GM18519 (cell line): Measurements from ENCODE around the gene ACP6.

ENCODE experiments used
- ATAC-seq: cut with Tn5 transposase; IDR thresholded peaks from one replicate; pipeline ENCODE4 v1.9.1; 2021; ENCODE audit warnings: mild to moderate bottlenecking, moderate library complexity; ENCODE audit not compliant: unreplicated experiment, low FRiP score

ACP6 gene

GRCh38 chr1:147652306-147652705, 18.0 kb downstream of the ACP6 start:
- ATAC-seq = no peak

- ATAC-seq = no peak
Measured at GRCh38 chr1:147651466-147651865, 18.9 kb downstream of the ACP6 start.

- ATAC-seq = no peak
Measured at GRCh38 chr1:147648933-147649332, 21.4 kb downstream of the ACP6 start.

- ATAC-seq = no peak
Measured at GRCh38 chr1:147647796-147648633, 22.3 kb downstream of the ACP6 start.

- no peak for ATAC-seq
Measured at GRCh38 chr1:147643974-147644373, 26.4 kb downstream of the ACP6 start.

- no peak for ATAC-seq
Measured at GRCh38 chr1:147641695-147642592, 28.4 kb downstream of the ACP6 start.

- ATAC-seq = no peak
Measured at GRCh38 chr1:147641291-147641690, 29.0 kb downstream of the ACP6 start.

- no peak for ATAC-seq
Measured at GRCh38 chr1:147640553-147641165, 29.7 kb downstream of the ACP6 start.

GRCh38 chr1:147636314-147636713, 34.0 kb downstream of the ACP6 start:
- no peak for ATAC-seq

GRCh38 chr1:147635342-147635741, 35.0 kb downstream of the ACP6 start:
- no peak for ATAC-seq

GRCh38 chr1:147634645-147635044, 35.7 kb downstream of the ACP6 start:
- no peak for ATAC-seq

GRCh38 chr1:147633759-147634158, 36.6 kb downstream of the ACP6 start:
- ATAC-seq = no peak

- ATAC-seq = no peak
Measured at GRCh38 chr1:147631839-147632238, 38.5 kb downstream of the ACP6 start.

GRCh38 chr1:147630447-147630846, 39.9 kb downstream of the ACP6 start:
- ATAC-seq = no peak

GRCh38 chr1:147630022-147630421, 40.3 kb downstream of the ACP6 start:
- no peak for ATAC-seq

- ATAC-seq = no peak
Measured at GRCh38 chr1:147628441-147628840, 41.9 kb downstream of the ACP6 start.

- no peak for ATAC-seq
Measured at GRCh38 chr1:147627435-147628110, 42.8 kb downstream of the ACP6 start.

GRCh38 chr1:147626739-147627138, 43.6 kb downstream of the ACP6 start:
- ATAC-seq = no peak

- ATAC-seq = no peak
Measured at GRCh38 chr1:147626291-147626690, 44.0 kb downstream of the ACP6 start.

- ATAC-seq = no peak
Measured at GRCh38 chr1:147625362-147625995, 44.8 kb downstream of the ACP6 start.
